Epithelial cell of esophagus (primary cell): ENCODE data around the gene MRPL4.

Experiments
- DNase-seq: peaks from one replicate; pipeline ENCODE4 v3.0.0; 2010; ENCODE audit warnings: low read depth
- H3K4me3 ChIP-seq: 2 replicates; pipeline ENCODE4 v1.5.1; 2011; ENCODE audit warnings: mild to moderate bottlenecking, low read length, control low read depth
- TF ChIP-seq, protein P1 (sequence below): IDR thresholded peaks from 2 replicates; pipeline ENCODE4 v1.5.1; 2011; ENCODE audit warnings: low read depth, mild to moderate bottlenecking, low read length, control low read depth, inconsistent platforms; ENCODE audit not compliant: insufficient read depth; ENCODE audit errors: missing control alignments

Gene MRPL4

DNA sequence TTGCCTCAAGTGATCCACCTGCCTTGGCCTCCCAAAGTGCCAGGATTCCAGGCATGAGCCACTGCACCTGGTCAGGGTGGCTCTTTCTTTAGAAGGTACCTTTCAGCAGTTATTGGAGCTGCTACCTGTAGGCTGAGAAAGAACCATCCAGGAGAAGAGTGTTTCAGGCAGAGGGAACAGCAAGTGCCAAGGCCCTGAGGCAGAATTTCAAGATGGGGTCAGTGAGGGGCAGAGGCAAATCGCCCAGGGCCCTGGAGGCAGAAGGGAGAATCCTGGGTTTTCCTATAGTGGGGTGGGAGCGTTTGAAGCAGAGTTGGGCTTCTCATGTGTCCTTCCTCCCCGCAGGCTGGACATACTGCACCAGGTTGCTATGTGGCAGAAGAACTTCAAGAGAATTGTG lies 2.2 kb downstream of the MRPL4 start:
- TF ChIP-seq, protein P1, sequence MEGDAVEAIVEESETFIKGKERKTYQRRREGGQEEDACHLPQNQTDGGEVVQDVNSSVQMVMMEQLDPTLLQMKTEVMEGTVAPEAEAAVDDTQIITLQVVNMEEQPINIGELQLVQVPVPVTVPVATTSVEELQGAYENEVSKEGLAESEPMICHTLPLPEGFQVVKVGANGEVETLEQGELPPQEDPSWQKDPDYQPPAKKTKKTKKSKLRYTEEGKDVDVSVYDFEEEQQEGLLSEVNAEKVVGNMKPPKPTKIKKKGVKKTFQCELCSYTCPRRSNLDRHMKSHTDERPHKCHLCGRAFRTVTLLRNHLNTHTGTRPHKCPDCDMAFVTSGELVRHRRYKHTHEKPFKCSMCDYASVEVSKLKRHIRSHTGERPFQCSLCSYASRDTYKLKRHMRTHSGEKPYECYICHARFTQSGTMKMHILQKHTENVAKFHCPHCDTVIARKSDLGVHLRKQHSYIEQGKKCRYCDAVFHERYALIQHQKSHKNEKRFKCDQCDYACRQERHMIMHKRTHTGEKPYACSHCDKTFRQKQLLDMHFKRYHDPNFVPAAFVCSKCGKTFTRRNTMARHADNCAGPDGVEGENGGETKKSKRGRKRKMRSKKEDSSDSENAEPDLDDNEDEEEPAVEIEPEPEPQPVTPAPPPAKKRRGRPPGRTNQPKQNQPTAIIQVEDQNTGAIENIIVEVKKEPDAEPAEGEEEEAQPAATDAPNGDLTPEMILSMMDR: no peak
- no peak overlapping the region for H3K4me3 ChIP-seq
- DNase-seq: no peak

DNA sequence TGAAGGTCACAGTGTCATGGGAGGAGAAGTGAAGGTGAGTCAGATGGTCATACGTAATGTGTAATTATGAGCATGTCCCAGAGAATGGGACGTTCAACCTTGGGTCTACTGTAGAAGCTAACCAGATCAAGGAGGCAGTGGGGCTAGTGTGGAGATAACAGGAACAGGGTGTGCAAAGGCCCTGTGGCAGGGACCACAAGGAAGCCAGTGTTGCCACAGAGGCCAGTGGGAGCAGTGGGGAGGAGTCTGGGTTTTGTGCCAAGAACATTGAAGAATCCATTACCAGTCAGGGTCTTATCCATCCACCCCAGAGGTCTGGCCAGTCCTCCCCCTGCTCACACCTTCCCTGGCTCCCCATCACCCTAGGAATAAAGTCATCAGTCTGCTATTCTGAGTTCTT lies 3.3 kb downstream of the MRPL4 start:
- TF ChIP-seq, protein P1: no peak
- DNase-seq: no peak
- no peak overlapping the region for H3K4me3 ChIP-seq

GRCh38 chr19:10256551-10256950 lies 4.5 kb downstream of the MRPL4 start:
- TF ChIP-seq, protein P1: no peak
- no peak overlapping the region for H3K4me3 ChIP-seq
- no peak for DNase-seq

DNA sequence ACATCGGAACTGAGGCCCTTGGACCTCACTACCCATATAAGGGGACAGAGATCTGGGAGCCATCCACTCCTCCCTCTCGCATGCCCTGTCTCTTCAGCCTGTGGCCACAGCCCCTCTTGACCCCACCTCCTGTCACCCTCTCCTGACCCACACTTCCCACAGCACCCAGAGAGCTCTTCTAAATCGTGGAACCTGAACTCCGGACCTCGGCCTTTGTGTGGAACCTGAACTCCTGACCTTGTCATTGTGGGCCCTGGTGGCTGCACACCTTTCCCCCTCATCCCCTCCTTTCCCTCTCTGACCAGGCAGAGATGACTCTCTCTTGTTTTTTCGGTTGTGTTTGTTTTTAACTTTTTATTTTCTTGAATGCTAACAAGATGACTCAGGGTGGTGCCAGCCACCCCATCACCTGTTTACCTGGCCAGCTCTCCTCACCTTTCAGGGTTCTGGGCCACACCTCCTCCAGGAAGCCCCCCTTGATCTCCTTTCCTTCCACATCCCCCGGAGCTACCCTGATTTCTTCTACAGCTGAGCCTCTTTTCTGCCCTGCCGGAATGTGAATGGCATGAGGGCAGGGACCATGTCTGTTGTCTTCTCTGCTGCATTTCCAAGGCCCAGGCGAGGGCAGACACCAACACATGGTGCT lies 5.1 kb downstream of the MRPL4 start:
- TF ChIP-seq, protein P1: no peak
- H3K4me3 ChIP-seq: no peak overlapping the region
- no peak for DNase-seq

GRCh38 chr19:10258080-10258710 lies 6.2 kb downstream of the MRPL4 start:
- no peak for DNase-seq
- TF ChIP-seq, protein P1: no peak
- H3K4me3 ChIP-seq: no peak overlapping the region

DNA sequence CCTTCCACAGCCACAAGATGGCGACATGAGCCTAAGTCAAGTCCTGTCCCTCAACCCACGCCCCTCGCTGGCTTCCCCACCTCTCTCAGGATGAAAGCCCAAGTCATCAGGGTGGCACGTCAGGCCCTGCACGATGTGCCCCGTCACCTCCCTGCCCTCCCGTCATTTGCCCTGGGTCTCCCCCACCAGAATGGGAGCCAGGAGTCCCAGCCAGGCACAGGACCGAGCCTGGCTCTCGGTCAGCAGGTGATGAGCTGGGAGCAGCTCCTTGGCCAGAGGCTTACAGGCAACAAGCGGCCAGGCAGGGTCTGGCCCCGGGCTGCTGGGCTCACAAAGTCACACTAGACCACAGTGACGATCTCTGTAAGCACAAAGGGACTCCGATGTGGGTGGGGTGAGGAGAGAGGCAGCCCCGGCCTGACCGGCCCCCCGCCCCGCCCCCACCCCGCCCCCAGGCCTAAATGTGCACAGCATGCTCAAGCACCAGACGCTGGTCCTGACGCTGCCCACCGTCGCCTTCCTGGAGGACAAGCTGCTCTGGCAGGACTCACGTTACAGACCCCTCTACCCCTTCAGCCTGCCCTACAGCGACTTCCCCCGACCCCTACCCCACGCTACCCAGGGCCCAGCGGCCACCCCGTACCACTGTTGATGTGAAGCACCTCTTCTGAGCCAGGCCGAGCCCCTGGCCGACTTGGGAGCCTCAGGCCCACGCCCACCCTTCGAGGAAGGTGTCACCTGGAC lies 7.3 kb downstream of the MRPL4 start:
- no peak overlapping the region for H3K4me3 ChIP-seq
- TF ChIP-seq, protein P1: peak; percentile 80
- peak; percentile 91 for DNase-seq
